Left renal cortex interstitium (tissue), 4 donors: Measurements from ENCODE around the gene BHLHA9. TPM values are rescaled to one million over a fixed set of nuclear protein-coding genes. Genes with fewer than 3 reads are reported as not detected.

Source experiments
- DNase-seq, 4 donors: peaks; one replicate each; pipeline ENCODE4 v3.0.0-alpha.2; 2013; ENCODE audit warnings: low read depth in 4 of 4, low spot score in 2 of 4, missing footprints in 1 of 4
- polyA plus RNA-seq, 4 donors: library from polyadenylated mRNA; unstranded; fragments of 120-200 nt; gene quantifications; one replicate each; pipeline ENCODE4 v1.2.1, GENCODE V29; 2013; ENCODE audit not compliant: insufficient read length in 4 of 4

Gene BHLHA9
- polyA plus RNA-seq, 4 donors, result not detected

DNA sequence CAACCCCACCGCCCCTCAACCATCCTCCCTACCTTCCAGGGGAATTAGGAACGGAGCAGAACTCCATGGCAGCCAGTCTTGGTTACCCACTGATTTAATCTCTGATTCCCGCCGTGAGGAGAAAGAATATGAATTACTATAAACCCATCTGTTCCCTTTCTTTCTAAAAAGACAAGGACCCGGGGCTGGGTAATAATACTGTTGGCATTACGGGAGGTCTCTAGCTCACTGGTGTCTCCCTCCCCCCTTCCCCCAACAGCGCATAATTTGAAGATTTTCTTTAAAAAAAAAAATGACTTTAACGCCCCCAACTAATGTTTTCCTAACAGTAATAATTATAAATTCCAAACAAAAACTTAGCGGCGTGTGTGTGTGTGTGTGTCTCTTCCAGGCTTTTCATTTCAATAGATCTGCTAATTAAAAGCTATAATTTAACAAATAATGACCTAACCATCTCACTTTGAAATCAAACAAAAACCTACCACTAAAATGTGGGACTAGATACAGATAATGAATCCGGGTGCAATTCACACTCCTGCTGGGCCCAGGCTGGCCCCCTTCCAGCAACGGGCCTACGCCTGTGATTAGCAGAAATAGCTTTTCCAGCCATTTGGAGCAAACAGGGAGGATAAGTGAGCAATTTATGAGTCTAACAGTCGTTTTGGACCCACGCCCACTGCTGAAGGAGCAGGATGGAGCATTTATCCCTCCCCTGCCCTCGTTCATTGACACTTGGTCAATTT, 18.2 kb upstream of the BHLHA9 start:
- no peak for DNase-seq

DNA sequence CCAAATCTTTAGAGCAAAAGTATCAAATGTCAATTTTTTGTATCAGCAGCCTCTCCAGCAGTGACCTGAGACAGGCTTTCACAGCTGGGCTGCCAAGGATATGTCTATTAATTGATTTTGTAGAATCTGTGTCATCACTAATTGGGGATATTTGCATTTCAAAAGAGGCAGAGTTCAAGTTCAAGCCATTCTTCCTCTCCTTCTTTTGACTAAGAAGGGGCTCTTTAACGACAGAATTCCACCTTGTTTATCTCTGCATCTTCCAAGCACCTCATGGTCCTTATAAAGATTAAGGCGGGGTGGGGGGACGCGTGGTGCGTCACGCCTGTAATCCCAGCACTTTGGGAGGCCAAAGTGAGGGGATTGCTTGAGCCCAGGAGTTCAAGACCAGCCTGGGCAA, 15.2 kb upstream of the BHLHA9 start:
- DNase-seq, result no peak

DNA sequence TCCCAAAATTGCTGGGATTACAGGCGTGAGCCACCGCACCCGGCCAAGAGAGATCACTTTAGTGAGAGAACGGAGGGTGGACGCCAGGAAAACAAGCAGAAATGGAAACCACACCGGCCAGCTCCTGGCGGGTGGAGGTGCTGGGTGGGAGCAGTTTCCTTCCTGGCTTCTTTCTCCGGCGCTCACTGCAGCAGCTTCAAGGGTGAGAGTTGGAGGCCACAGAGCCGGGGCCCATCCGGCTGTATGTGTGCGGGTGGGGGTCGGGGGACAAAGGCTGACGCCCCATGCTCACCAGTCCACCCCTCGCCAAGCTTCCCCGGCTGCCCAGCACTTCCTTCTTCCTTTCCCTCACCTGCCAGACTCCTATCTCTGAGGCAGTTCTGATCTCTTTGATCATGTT, 13.5 kb upstream of the BHLHA9 start:
- DNase-seq, result no peak

DNA sequence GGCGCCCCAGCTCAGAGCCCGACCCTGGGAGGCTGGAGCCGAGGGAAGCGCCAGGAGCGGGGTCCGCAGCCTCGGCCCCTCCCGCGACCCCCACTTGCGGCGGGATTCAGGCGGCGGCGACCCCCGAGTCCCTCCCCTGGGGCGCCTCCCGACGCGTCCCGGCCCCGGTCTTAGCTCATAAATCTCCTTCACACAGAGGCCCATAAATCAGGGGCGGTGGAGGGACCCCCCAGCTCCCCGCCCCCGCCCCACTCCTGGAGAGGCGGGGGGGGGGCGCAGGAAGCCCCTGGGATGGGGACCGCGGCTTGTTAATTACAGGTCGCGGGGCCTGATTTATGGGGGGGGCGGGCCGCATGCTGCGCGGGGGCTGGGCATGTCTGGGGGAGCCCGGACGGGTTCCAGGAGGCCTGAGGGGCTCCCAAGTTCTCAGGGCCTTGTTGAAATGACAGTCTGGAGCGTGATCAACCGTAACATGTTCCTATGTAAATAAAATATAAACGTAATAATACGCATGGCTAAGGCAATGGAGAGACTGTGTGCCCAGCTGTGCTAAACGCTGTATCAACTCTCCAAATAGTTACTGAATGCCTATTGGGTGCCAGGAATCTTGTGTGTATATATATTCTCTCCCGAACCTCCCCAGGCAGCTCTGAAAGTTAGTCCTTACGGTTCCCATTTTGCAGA, 10.0 kb upstream of the BHLHA9 start:
- DNase-seq, result no peak

DNA sequence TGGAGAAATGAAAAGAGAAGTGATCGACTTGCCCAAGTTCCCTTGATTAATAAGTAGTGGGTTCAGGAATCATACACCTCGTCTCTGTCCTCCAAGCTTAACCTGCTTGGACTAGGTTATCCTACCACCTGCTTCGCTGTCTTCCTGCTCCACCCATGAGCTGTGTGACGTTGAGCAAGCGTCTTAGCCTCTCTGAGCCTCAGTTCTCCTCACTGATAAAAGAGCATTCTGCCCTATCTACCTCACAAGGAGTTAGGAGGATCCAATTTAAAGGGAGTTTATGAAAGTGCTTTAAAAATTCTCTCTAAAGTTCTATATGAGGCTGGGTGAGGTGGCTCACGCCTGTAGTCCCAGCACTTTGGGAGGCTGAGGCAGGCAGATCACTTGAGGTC, 9.5 kb upstream of the BHLHA9 start:
- no peak for DNase-seq

DNA sequence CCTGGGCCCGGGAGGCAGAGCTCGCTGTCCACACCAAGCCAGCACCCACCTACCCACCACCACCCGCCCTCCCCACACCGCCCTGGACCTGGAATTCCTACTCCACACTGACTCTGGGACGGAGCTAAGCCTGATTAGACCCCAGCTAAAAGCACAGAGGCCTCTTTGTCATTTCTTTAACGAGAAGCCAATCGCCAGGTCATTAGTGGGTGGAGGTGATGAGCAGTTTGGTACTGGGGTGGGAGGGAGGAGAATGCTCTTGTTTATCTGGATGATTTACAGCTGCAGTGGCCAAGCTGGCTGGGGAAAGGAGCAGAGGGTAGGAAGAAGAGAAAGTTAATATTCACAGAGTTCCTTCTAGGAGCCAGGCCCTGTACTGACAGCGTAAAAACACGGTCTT, 6.0 kb upstream of the BHLHA9 start:
- DNase-seq, result no peak

DNA sequence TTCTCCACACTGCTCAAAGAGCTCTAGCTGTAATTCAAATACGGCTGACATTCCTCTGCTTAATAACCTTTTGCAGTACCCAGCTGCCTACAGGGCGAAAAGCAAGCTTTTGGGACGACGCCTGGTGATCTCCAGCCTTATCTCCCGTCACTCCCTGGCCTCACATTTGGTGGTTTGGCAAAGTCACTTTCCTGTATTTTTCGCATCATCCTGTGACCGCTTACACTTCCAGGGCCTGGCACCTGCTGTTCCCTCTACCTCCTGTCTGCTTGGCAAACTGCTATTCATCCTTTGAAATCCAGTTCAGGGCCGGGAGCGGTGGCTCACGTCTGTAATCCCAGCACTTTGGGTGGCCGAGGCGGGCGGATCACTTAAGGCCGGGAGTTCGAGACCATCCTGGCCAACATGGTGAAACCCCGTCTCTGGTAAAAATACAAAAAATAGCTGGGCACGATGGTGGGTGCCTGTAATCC, 2.7 kb upstream of the BHLHA9 start:
- DNase-seq, result no peak

DNA sequence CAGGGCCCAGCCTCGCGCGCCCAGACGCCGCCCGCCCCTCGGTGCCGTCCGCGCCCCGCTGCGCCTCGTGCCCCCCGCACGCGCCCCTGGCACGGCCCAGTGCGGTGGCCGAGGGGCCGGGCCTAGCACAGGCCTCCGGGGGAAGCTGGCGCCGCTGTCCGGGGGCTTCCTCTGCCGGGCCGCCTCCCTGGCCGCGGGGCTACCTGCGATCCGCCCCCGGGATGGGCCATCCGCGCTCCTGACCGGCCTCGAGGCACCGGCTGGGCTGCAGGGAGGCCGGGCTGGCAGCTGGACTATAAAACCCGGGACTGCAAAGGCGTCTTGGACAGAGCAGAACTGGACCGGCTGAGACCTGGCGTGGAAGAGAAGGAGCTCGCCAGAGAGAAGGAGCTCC, 783 bp downstream of the BHLHA9 start:
- DNase-seq, result no peak

DNA sequence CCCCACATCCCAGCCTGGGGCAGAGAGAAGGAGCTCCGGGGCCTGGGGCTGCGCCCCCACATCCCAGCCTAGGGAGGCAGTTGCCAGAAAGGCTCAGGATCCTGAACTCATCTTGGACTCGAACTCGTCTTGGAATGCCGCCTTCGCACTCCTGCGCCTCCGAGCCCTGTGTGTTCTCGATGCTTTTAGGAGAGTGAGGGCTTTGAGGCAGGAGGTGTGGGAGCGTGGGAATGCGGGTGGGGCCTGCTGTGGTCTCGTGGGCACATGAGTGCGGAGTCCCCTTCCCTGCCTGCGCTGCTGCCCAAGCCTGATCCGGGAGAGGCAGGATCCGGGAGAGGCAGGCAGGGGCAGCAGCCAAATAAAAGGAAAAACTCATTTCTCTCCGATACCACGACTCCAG, 1.2 kb downstream of the BHLHA9 start:
- DNase-seq, result no peak

DNA sequence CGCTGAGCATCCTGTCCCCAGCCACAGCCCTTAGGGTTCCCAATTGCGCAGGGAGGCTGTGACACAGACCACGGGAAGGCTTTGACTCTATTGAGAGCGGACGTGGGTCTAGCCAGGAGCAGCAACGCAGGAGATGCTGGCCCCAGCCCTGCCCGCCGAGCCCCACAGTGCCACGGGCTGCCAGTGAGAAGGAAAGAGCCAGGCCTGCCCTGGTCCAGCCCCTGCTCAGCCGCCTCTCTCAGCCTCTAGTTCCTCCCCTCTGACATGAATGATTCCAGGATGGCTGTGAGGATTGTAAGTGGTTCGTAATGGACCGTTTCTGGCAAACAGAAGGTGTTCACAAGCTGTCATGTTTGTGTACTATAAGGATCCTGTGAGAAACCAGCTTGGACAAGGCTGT, 2.5 kb downstream of the BHLHA9 start:
- no peak for DNase-seq

DNA sequence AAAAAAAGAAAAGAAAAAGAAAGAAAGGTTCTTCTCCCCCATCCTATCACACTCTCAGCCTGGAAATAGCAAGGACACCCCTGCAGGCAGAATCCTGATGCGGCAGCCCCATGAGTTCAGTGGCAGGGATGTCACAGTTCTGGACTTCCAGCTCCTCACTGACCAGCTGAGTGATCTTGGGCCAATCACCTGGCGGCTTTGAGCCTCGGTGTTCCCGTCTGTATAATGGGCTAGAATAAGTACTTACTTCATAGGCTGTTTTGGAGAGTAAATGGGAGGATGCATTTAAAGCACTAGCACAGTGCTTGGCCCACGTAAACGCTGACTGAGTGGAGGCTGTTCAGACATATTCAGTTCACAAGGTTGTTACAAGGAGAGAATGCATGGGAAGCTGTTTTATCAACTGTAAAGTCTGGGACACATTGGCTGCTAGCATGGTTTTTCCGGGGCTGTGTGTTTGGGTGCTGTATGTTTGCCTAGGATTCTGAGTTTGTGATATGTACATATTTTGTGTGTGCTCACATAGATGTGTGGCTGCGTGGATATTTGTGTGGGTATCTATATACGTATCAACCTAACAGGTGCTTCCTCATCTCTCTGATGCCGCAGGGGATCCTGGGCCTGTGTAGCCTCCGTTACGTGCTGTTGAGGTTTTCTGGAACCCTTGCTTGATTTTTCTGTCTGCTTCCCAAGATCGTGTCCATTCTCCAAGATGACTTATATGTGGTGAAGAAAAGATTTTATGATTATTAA, 3.4 kb downstream of the BHLHA9 start:
- DNase-seq, result no peak

DNA sequence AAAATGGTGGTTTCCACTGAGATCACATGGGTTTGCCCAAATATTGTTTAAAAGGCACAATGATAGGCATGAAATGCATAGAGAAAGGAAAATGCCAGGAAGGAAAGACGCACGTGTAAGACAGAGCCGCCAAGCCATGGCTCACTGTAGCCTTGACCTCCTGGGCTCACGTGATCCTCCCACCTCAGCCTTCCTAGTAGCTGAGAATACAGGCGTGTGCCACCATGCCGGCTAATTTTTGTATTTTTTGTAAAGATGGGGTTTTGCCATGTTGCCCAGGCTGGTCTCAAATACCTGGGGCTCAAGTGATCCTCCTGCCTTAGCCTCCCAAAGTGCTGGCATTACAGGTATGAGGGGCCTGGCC, 4.0 kb downstream of the BHLHA9 start:
- no peak for DNase-seq

DNA sequence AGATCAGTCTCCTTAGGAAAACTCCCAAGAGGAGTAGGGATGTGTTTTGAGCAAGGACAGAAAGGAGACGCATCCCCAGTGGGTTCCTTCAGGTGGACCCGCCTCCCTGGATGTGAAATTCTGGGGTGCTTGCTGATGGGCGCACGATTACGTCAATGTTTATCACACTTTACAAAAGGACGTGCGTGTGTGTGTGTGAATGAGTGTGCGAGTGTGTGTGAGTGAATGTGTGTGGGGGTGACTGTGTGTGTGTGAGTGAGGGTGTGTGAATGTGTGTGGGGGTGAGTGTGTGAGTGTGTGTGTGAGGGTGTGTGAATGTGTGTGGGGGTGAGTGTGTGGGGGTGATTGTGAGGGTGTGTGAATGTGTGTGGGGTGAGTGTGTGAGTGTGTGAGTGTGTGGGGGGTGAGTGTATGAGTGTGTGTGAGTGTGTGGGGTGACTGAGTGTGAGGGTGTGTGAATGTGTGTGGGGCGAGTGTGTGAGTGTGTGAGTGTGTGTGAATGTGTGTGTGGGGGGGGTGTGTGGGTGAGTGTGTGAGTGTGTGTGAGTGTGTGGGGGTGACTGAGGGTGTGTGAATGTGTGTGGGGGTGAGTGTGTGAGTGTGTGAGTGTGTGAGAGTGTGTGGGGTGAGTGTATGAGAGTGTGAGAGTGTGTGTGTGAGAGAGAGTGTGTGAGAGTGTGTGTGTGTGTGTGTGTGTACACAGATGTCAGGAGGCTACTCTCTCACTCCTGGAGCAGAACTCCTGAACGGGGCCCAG, 5.1 kb downstream of the BHLHA9 start:
- DNase-seq, result no peak

DNA sequence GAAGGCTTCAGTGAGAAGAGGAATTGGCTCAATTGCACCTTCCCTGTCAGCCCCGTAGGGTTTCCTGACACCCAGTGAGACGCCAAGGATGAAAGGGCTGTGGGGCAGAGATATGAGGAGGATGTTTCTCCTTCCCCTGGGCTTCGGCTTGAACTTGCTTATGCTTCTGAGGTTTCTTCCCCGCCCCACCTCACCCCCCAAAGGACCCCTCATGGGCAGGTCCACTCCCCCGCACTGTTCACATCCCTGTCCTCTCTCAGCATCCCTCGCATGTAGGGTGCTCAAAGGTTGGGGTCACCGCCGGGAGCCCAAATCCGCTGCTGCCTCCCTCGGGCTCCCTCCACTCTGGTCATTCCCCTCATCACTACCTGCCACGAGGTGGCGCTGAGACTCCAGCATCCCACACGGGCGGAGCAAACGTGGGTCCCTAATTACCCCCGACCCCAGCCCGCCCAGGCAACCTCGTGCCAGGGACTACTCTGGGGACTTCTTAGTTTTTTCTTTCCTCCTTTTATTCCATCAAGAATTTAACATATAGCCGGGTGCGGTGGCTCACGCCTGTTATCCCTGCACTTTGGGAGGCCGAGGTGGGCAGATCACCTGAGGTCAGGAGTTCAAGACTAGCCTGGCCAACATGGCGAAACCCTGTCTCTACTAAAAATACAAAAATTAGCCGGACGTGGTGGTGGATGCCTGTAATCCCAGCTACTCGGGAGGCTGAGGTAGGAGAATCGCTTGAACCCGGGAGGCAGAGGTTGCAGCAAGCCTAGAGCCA, 5.9 kb downstream of the BHLHA9 start:
- no peak for DNase-seq

DNA sequence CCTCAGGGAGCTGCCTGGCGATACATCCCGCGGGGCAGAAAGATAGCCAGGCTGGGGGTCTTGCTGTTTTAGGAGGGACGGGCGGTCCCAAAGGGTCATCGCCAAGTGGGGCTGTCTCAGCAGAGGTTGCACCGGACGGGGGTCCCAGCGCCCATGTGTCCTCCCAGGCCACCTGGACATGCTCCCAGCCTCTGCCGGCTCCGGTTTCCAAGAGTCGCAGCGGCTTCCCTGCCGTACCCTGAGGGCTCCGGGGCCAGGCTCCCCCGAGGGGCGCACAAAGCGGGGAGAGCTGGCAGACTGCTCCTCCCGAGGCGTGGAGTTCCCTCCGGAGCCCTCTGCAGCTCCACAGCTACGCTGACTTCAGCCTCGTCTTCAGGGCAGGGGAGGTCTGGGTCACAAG, 10.4 kb downstream of the BHLHA9 start:
- no peak for DNase-seq

DNA sequence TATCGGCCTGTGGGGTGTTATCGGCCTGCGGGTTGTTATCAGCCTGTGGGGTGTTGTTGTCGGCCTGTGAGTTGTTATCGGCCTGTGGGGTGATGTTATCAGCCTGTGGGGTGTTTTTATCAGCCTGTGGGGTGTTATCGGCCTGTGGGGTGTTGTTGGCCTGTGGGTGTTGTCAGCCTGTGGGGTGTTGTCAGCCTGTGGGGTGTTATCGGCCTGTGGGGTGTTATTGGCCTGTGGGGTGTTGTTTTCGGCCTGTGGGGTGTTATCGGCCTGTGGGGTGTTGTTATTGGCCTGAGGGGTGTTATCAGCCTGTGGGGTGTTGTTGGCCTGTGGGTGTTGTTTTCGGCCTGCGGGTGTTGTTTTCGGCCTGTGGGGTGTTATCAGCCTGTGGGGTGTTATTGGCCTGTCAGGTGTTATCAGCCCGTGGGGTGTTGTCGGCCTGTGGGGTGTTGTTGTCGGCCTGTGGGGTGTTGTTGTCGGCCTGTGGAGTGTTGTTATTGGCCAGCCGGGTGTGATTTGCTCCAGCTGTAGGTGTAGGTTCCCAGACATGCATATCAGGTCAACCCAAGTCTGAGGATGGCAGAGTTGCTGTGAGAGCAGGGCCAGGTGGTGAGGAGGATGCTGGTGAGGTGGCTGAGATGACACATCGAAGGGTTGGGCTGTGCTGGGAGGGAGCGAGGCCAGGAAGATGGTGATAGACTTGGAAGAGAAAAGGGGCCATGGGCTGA, 16.3 kb downstream of the BHLHA9 start:
- no peak for DNase-seq

DNA sequence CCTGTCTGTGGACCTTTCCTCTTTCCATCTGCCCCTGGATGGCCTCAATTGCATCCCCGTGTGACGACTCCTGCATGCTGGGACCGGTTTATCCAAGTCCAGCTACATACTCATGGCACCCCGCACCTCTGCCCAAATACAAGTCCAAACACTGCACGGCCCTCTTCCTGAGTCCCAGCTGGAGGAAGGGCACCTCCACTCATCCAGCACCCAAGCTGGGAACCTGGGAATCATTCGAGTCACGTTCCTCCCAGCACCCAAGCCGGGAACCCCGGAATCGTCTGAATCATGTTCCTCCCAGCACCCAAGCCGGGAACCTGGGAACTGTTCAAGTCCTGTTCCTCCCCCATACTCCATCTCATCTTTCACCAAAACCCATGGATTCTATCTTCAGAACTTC, 19.5 kb downstream of the BHLHA9 start:
- no peak for DNase-seq

DNA sequence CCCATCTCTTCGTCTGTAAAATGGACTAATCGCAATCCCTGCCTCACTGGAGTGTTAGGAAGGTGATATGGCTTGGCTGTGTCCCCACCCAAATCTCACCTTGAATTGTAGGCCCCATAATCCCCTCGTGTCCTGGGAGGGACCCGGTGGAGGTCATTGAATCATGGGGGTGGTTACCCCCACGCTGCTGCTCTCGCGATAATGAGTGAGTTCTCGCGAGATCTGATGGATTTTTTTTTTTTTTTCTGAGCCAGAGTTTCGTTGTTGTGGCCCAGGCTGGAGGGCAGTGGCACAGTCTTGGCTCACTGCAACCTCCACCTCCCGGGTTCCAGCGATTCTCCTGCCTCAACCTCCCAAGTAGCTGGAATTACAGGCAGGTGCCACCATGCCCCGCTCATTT, 20.4 kb downstream of the BHLHA9 start:
- DNase-seq, result no peak

DNA sequence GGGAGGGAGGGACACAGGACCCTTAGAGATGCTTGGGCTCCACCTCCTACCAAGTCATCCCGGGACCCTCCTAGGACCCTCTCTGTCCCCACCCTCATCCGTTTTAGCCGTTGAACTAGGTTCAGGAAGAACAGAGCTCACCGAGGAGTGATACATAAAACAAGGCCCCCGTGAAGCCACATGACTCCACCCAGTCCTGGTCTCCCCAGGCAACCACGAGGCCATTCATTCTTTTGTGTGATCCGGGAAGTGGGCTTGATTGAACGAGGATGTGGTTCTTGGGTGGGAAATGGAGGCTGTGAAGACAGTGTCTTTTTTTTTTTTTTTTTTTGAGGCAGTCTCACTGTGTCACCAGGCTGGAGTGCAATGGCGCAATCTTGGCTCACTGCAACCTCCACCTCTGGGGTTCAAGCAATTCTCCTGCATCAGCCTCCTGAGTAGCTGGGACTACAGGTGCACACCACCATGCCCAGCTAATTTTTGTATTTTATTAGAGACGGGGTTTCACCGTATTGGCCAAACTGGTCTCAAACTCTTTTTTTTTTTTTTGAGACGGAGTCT, 24.0 kb downstream of the BHLHA9 start:
- DNase-seq, result no peak
